Central memory CD8-positive, alpha-beta T cell (primary cell): ENCODE measurements around the gene ZFAND3.

Experiments
- ATAC-seq: fragments of 150-1000 bp; cut with Tn5 transposase; replicated peaks from 2 replicates; pipeline ENCODE4 v1.10.0; 2022; ENCODE audit warnings: mild to moderate bottlenecking, moderate FRiP score, moderate number of reproducible peaks; ENCODE audit not compliant: poor library complexity, severe bottlenecking; ENCODE audit errors: extremely low read depth
- DNase-seq, 2 donors: peaks; one replicate each; pipeline ENCODE4 v3.0.0; 2021; ENCODE audit warnings: low spot score in 2 of 2
- H3K27ac Mint-ChIP-seq: one replicate; pipeline ENCODE4 v1.8.0; 2022; ENCODE audit warnings: low read depth, mild to moderate bottlenecking, moderate library complexity, mixed read lengths
- H3K27me3 Mint-ChIP-seq: one replicate; pipeline ENCODE4 v1.8.0; 2022; ENCODE audit warnings: mixed read lengths
- H3K36me3 Mint-ChIP-seq: one replicate; pipeline ENCODE4 v1.8.0; 2022; ENCODE audit warnings: mild to moderate bottlenecking, moderate library complexity, mixed read lengths; ENCODE audit not compliant: insufficient read depth
- H3K4me1 Mint-ChIP-seq: one replicate; pipeline ENCODE4 v1.8.0; 2022; ENCODE audit warnings: mixed read lengths
- H3K4me3 Mint-ChIP-seq: one replicate; pipeline ENCODE4 v1.8.0; 2022; ENCODE audit warnings: mild to moderate bottlenecking, moderate library complexity, mixed read lengths
- H3K9me3 Mint-ChIP-seq: one replicate; pipeline ENCODE4 v1.8.0; 2022; ENCODE audit warnings: mixed read lengths

The ZFAND3 gene

DNA sequence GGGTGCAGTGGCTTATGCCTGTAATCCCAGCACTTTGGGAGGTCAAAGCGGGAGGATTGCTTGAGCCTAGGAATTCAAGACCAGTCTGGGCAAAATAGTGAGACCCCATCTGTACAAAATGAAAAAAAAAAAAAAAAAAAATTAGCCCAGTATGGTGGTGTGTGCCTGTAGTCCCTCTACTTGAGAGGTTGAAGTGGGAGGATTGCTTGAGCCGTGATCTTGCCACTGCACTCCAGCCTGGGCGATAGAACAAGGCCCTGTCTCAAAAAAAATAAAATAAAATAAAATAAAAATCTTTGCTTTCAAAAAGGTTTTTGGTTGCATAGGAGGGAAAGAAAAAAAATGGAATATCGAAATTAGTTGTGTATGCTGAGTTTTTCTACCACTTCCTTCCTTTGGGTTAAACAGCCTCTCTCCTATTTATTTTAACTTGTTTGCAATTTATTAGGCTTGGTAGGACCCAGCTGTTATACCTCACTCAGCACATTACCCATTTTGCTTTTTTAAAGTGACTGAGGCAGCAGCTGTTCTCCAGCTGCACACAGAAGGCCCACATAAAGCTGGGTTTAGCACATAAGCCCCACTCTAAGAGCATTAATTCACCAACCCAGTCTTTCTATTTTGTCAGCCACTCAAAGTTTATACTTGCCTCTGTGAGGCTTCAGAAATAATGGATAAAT is 152.3 kb downstream of the ZFAND3 start:
- DNase-seq = no peak
- peaks cover 47% of the 10 kb centered on the region for H3K4me1 Mint-ChIP-seq
- no peak overlapping the region for H3K27ac Mint-ChIP-seq
- no peaks in the 10 kb centered on the region for H3K9me3 Mint-ChIP-seq
- peaks cover 2% of the 10 kb centered on the region for H3K36me3 Mint-ChIP-seq
- no peak for ATAC-seq
- H3K4me3 Mint-ChIP-seq = no peak overlapping the region
- H3K27me3 Mint-ChIP-seq = no peaks in the 10 kb centered on the region

DNA sequence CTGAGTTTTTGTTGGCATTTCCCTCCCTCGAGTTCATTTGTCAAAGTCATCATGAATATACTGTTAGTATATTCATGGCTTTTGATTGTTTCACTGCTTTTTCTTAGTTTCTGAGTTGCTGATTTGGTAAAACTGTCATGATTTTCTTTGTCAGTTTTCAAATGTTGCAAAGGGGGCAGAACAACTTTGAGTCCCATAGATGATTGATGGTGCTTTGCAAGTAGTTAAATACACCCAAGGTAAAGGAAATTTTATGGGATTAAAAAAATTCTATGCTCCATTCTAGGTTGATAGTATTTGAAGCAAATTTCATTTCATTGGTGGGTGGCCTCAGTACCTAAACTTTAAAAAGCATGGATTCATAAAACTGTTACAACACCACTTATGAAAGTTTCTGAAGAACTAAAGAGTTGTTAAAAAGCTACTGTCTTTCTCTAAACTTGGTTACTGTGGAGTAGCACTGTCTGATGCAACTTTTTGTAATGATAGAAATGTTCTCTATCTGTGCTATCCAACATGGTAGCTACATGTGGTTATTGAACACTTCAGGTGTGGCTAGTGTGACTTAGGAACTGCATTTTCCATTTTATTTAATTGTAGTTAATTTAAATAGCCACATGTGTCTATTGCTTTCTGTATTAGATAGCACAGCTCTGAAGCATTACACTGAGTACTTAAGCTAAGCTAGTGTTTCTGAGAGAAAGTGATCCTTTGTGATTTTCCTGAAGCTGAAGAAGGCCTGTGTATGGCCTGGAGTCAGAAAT is 153.6 kb downstream of the ZFAND3 start:
- peaks cover 2% of the 10 kb centered on the region for H3K36me3 Mint-ChIP-seq
- no peaks in the 10 kb centered on the region for H3K9me3 Mint-ChIP-seq
- DNase-seq (no peak), ATAC-seq (no peak)
- H3K4me1 Mint-ChIP-seq = peaks cover 45% of the 10 kb centered on the region
- peak overlapping the region; percentile 10 for H3K27ac Mint-ChIP-seq
- no peaks in the 10 kb centered on the region for H3K27me3 Mint-ChIP-seq
- no peak overlapping the region for H3K4me3 Mint-ChIP-seq

DNA sequence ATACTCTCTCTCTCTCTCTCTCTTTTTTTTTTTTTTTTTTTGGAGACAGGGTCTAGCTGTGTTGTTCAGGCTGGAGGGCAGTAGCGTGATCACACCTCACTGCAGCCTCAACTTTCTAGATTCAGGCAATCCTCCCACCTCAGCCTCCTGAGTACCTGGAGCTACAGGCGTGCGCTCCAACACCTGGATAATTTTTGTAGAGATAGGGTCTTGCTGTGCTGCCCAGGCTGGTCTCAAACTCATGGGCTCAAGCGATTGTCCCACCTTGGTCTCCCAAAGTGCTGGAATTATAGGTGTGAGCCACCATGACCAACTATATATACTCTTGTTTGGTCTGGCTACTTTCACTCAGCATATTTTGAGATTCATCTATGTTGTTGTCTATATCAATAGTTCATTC is 154.9 kb downstream of the ZFAND3 start:
- H3K4me1 Mint-ChIP-seq = peaks cover 47% of the 10 kb centered on the region
- no peak for DNase-seq
- no peaks in the 10 kb centered on the region for H3K27me3 Mint-ChIP-seq
- H3K9me3 Mint-ChIP-seq = no peaks in the 10 kb centered on the region
- no peak overlapping the region for H3K4me3 Mint-ChIP-seq
- no peak for ATAC-seq
- no peak overlapping the region for H3K27ac Mint-ChIP-seq
- H3K36me3 Mint-ChIP-seq = peaks cover 2% of the 10 kb centered on the region

DNA sequence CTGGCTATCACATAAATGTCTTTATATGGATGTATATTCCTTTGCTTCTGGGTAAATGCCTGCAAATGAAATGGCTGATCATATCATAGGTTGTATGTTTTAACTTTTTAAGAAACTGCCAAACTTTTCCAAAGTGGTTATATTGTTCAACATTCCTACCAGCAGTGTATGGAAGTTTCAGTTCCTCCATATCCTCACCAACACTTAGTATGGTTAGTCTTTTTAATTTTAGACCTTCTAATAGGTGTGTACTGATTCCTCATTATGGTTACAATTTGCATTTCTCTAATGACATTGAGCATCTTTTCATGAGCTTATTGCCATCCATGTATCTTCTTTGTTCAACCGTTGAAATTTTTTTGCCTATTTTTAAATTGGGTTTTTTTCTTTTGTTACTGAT is 155.4 kb downstream of the ZFAND3 start:
- DNase-seq (no peak), ATAC-seq (no peak)
- Mint-ChIP-seq H3K4me1 (peaks cover 52% of the 10 kb centered on the region), H3K27me3 (no peaks in the 10 kb centered on the region), H3K9me3 (no peaks in the 10 kb centered on the region), H3K36me3 (peaks cover 2% of the 10 kb centered on the region), H3K4me3 (no peak overlapping the region), H3K27ac (no peak overlapping the region)

DNA sequence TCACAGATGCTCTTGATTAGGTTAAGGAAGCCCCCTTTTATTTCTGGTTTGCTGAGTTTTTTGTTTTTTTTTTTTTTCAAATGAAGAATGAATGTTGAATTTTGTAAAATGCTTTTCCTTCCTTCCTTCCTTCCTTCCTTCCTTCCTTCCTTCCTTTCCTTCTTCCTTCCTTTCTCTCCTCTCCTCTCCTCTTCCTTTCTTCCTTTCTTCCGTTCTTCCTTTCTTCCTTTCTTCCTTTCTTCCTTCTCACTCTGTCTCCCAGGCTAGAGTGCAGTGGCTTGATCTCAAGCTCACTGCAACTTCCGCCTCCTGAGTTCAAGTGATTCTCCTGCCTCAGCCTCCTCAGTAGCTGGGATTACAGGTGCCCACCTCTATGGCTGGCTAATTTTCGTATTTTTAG is 158.2 kb downstream of the ZFAND3 start:
- no peaks in the 10 kb centered on the region for H3K27me3 Mint-ChIP-seq
- peaks cover 49% of the 10 kb centered on the region for H3K4me1 Mint-ChIP-seq
- H3K36me3 Mint-ChIP-seq = peaks cover 2% of the 10 kb centered on the region
- no peak overlapping the region for H3K27ac Mint-ChIP-seq
- ATAC-seq (no peak), DNase-seq (no peak)
- H3K9me3 Mint-ChIP-seq = no peaks in the 10 kb centered on the region
- peak overlapping the region; percentile 22 for H3K4me3 Mint-ChIP-seq

DNA sequence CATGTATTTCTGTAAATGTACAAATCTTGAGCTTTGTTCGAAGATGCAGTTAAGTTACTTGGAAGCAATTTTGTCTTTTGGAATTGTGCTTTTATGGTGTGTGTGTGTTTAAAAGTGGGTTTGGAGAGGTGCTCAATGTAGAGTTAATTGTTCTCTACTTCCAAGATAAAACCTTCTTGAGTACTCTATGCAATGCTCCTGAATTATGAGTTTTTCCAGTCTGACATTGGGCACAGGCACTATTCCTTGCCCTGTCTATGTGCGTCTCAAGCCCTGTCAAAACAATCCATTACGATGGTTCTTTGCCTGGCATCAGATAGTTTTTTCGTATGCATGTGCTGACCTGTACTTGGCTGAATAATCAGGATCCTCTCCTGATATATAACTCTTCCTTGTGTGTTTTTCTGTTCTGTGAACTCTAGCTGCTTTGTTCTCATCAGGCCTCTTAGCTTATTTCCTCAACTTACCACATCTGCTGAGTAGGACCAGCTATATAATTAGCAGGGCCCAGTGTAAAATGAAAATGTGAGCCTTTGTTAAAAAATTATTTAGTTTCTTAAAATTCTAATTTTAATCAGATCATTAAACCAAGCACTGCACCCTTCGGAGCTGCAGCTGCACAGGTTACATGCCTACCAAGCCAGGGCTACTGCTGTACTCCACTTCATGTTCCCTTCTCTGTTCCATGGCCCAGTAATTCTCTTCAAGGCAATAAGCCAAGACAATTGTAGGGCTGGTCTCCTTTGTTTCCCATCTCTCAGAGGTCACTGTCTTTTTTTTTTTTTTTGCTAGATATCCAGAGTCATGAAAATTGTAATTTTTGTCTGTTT is 160.1 kb downstream of the ZFAND3 start:
- DNase-seq (no peak), ATAC-seq (no peak)
- H3K27ac Mint-ChIP-seq = peak overlapping the region; percentile 48
- no peak overlapping the region for H3K4me3 Mint-ChIP-seq
- no peaks in the 10 kb centered on the region for H3K27me3 Mint-ChIP-seq
- H3K9me3 Mint-ChIP-seq = no peaks in the 10 kb centered on the region
- peaks cover 58% of the 10 kb centered on the region for H3K4me1 Mint-ChIP-seq
- no peaks in the 10 kb centered on the region for H3K36me3 Mint-ChIP-seq

DNA sequence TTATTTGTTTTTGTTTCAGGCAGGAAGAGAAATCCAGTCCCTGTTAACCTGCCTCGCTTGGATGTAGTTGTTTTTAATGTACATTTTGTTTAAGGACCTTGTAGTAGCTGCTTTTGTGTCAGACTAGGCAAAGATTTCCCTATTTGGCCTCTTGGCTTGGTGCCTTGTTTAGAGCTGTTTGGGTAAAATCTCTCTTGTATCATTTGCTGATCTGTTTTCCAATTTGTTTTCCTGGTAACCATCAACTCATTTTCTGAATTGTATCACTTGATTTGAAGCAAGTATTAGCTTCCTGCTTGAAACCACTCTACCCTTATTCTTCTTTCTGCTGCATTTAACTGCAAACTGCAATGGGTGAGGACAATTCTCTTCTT is 160.7 kb downstream of the ZFAND3 start:
- Mint-ChIP-seq H3K4me1 (peaks cover 59% of the 10 kb centered on the region), H3K4me3 (no peak overlapping the region), H3K27me3 (no peaks in the 10 kb centered on the region), H3K27ac (peak overlapping the region; percentile 48), H3K9me3 (no peaks in the 10 kb centered on the region), H3K36me3 (no peaks in the 10 kb centered on the region)
- no peak for ATAC-seq
- no peak for DNase-seq

DNA sequence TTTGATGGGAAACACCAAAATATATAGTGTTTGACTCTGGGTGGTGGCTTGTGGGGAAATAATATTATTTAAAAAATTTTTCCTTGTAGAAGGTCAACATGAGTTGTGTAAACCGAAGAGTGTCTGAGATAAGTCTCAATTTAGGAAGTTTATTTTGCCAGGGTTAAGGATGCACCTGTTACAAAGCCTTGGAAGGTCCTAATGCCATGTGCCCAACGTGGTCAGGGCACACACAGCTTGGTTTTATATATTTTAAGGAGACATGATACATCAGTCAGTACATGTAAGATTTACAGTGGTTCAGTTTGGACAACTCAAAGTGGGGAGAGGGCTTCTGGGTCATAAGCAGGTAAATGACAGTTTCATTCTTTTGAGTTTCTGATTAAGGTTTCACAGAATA is 162.1 kb downstream of the ZFAND3 start:
- H3K27me3 Mint-ChIP-seq = no peaks in the 10 kb centered on the region
- peaks cover 72% of the 10 kb centered on the region for H3K4me1 Mint-ChIP-seq
- DNase-seq = no peak
- no peak overlapping the region for H3K27ac Mint-ChIP-seq
- no peaks in the 10 kb centered on the region for H3K9me3 Mint-ChIP-seq
- H3K4me3 Mint-ChIP-seq = no peak overlapping the region
- peaks cover 2% of the 10 kb centered on the region for H3K36me3 Mint-ChIP-seq
- no peak for ATAC-seq

DNA sequence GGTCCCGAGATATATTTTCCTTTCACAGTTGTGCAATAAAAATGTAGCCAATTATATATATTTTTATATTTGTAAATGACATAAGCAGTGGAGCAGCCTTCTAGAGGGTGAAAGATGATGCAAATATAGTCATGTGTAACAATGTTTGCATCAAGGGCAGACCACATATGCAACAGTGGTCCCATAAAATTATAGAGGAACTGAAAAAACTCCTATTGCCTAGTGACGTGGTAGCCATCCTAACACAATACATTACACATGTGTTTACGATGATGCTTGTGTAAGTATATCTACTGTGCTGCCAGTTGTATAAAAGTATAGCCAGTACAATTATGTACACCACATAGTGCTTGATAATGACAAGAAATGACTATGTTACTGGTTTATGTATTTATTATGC is 162.8 kb downstream of the ZFAND3 start:
- Mint-ChIP-seq H3K4me3 (no peak overlapping the region), H3K9me3 (no peaks in the 10 kb centered on the region), H3K4me1 (peaks cover 79% of the 10 kb centered on the region), H3K27ac (no peak overlapping the region), H3K27me3 (no peaks in the 10 kb centered on the region), H3K36me3 (peaks cover 2% of the 10 kb centered on the region)
- DNase-seq (no peak), ATAC-seq (no peak)

DNA sequence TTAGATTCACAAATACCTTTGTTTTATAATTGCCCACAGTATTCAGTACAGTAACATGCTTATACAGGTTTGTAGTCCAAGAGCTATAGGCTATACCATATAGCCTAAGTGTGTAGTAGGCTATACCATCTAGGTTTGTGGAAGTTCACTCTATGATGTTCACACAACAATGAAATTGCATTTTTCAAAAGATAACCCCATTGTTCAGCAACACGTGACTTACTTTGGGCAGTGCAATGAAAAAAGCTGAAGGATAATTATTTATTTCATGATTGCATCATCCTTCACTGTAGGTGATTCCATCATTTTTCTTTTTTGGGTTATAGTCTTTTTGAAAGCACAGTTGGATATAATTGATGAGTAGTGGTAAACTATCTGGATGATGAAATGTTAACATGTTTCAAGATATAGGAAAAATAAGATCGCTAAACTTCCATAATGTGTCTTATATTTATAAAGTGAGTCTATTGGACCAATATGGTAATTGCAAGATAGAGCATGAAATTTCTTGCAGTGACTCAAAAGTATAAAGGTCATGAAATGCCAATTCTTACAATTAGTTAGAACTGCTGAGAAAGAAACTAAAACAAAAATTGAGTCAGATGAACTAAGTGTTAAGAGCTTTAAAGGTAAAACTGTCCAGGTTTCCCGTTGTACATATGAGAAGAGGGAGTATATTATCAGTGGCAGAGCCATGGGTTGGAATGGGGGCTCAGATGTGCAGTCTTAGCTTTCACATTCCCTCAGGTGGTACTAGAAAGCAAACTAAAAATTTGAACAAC is 164.4 kb downstream of the ZFAND3 start:
- DNase-seq = no peak
- H3K4me1 Mint-ChIP-seq = peaks cover 76% of the 10 kb centered on the region
- H3K36me3 Mint-ChIP-seq = peaks cover 2% of the 10 kb centered on the region
- ATAC-seq = no peak
- no peak overlapping the region for H3K27ac Mint-ChIP-seq
- H3K9me3 Mint-ChIP-seq = no peaks in the 10 kb centered on the region
- H3K27me3 Mint-ChIP-seq = no peaks in the 10 kb centered on the region
- H3K4me3 Mint-ChIP-seq = no peak overlapping the region

DNA sequence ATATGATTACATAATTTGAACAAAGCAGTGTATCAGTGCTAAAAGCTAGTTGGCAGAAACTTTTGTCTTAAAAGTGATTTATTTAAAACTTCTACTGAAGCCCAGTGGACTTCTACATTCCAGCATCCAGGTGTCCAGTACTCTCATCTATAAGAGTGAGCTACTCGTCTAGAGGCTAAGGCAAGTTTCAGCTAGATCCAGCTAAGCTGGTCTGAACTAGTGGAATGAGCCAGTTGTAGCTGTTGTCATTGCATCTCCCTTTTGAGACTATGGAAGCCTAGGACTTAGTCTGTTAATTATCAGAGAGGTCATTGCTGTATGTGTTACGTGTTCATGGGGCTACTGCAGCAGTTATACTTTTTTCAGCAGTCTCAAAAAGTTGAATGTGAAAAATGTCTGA is 165.1 kb downstream of the ZFAND3 start:
- H3K4me3 Mint-ChIP-seq = no peak overlapping the region
- H3K36me3 Mint-ChIP-seq = peaks cover 2% of the 10 kb centered on the region
- no peak overlapping the region for H3K27ac Mint-ChIP-seq
- no peak for DNase-seq
- no peaks in the 10 kb centered on the region for H3K27me3 Mint-ChIP-seq
- no peak for ATAC-seq
- H3K9me3 Mint-ChIP-seq = no peaks in the 10 kb centered on the region
- H3K4me1 Mint-ChIP-seq = peaks cover 74% of the 10 kb centered on the region

DNA sequence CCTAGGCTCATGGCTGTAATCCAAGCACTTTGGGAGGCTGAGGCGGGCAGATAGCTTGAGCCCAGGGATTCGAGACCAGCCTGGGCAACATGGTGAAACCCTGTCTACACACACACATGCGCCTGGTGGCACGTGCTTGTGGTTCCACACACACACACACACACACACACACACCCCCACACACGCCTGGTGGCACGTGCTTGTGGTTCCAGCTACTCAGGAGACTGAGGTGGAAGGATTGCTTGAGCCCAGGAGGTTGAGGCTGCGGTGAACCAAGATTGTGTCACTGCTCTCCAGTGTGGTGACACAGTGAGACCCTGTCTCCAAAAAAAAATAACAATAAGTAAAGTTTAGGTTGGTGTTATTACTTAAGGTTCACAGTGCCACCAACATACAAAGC is 165.8 kb downstream of the ZFAND3 start:
- H3K4me1 Mint-ChIP-seq = peaks cover 74% of the 10 kb centered on the region
- ATAC-seq (peak; percentile 65), DNase-seq (no peak)
- H3K9me3 Mint-ChIP-seq = no peaks in the 10 kb centered on the region
- H3K27ac Mint-ChIP-seq = peak overlapping the region; percentile 80
- no peaks in the 10 kb centered on the region for H3K27me3 Mint-ChIP-seq
- no peak overlapping the region for H3K4me3 Mint-ChIP-seq
- peaks cover 2% of the 10 kb centered on the region for H3K36me3 Mint-ChIP-seq
